ENCODE measurements around the gene OTUB2. TPM values are rescaled to one million over a fixed set of nuclear protein-coding genes. Genes with fewer than 3 reads are reported as not detected.

The OTUB2 gene
- polyA plus RNA-seq, 1 donor (not counting 4 experiments of a cell fraction or from before 2014, with no cell fraction given), result 2.6 TPM

- DNase-seq (ENCODE audit: low read depth, low spot score) (no peak), FAIRE-seq (no peak)
- no peak overlapping the region for H2AFZ ChIP-seq (ENCODE audit: control insufficient read depth, low read length)
- H4K20me1 ChIP-seq (ENCODE audit: control insufficient read depth, extremely low read depth, insufficient read depth, low read length), result peaks cover 3% of the 10 kb centered on the region
- H3K27ac ChIP-seq (ENCODE audit: control insufficient read depth, insufficient read depth, low read length), result no peak overlapping the region
- H3K27me3 ChIP-seq (ENCODE audit: control insufficient read depth, extremely low read depth, insufficient read depth, low read length), result no peaks in the 10 kb centered on the region
- no peak overlapping the region for H3K4me2 ChIP-seq (ENCODE audit: control insufficient read depth, extremely low read depth, insufficient read depth, low read depth, low read length)
- no peaks in the 10 kb centered on the region for H3K36me3 ChIP-seq (ENCODE audit: control insufficient read depth in 2 of 2, extremely low read depth in 1 of 2, insufficient read depth in 2 of 2, low read length in 2 of 2)
- no peak overlapping the region for H3K9ac ChIP-seq (ENCODE audit: control insufficient read depth, extremely low read depth, insufficient read depth, low read length)
- H3K4me3 ChIP-seq (ENCODE audit: control insufficient read depth in 2 of 3, extremely low read depth in 1 of 3, insufficient read depth in 2 of 3, low read depth in 1 of 3, low read length in 3 of 3), result no peak overlapping the region
- H3K79me2 ChIP-seq (ENCODE audit: control insufficient read depth, insufficient read depth, low read length), result no peaks in the 10 kb centered on the region
- TF ChIP-seq EZH2 (IDR thresholded peaks at IDR 0.05; ENCODE audit: low read length), result no peak
- TF ChIP-seq CTCF (optimal IDR thresholded peaks at IDR 0.05 in 1 of 3, IDR thresholded peaks at IDR 0.05 in 1 of 3, conservative IDR thresholded peaks at IDR 0.05 in 1 of 3; ENCODE audit: extremely low read depth in 1 of 3, insufficient read depth in 2 of 3, low read length in 3 of 3), result no peak
- H3K4me1 ChIP-seq (ENCODE audit: control insufficient read depth, extremely low read depth, insufficient read depth, low read length), result peaks cover 14% of the 10 kb centered on the region
- H3K9me3 ChIP-seq (ENCODE audit: control insufficient read depth, low read depth, low read length), result no peaks in the 10 kb centered on the region
- peaks cover 6% of the 10 kb centered on the region for H3K9me1 ChIP-seq (ENCODE audit: control insufficient read depth, extremely low read depth, insufficient read depth, low read length)
- dilution Hi-C loops (cut with MboI; ENCODE audit: extremely low pct_ligation_motif_present, low sequenced_read_pairs), result no loop called here
Observed at GRCh38 chr14:94031883-94032279, 5.7 kb downstream of the OTUB2 start.

- TF ChIP-seq EZH2 (IDR thresholded peaks at IDR 0.05; ENCODE audit: low read length) (no peak), CTCF (optimal IDR thresholded peaks at IDR 0.05 in 1 of 3, IDR thresholded peaks at IDR 0.05 in 1 of 3, conservative IDR thresholded peaks at IDR 0.05 in 1 of 3; ENCODE audit: extremely low read depth in 1 of 3, insufficient read depth in 2 of 3, low read length in 3 of 3) (no peak)
- dilution Hi-C loops (cut with MboI; ENCODE audit: extremely low pct_ligation_motif_present, low sequenced_read_pairs), result no loop called here
- Histone ChIP-seq H3K79me2 (ENCODE audit: control insufficient read depth, insufficient read depth, low read length) (no peaks in the 10 kb centered on the region), H3K9me1 (ENCODE audit: control insufficient read depth, extremely low read depth, insufficient read depth, low read length) (no peaks in the 10 kb centered on the region), H4K20me1 (ENCODE audit: control insufficient read depth, extremely low read depth, insufficient read depth, low read length) (no peaks in the 10 kb centered on the region), H3K4me2 (ENCODE audit: control insufficient read depth, extremely low read depth, insufficient read depth, low read depth, low read length) (no peak overlapping the region), H2AFZ (ENCODE audit: control insufficient read depth, low read length) (no peak overlapping the region), H3K4me3 (ENCODE audit: control insufficient read depth in 2 of 3, extremely low read depth in 1 of 3, insufficient read depth in 2 of 3, low read depth in 1 of 3, low read length in 3 of 3) (no peak overlapping the region), H3K4me1 (ENCODE audit: control insufficient read depth, extremely low read depth, insufficient read depth, low read length) (no peaks in the 10 kb centered on the region), H3K36me3 (ENCODE audit: control insufficient read depth in 2 of 2, extremely low read depth in 1 of 2, insufficient read depth in 2 of 2, low read length in 2 of 2) (peaks cover 0 to 10% of the 10 kb centered on the region in 2 experiments), H3K9ac (ENCODE audit: control insufficient read depth, extremely low read depth, insufficient read depth, low read length) (no peak overlapping the region), H3K27me3 (ENCODE audit: control insufficient read depth, extremely low read depth, insufficient read depth, low read length) (no peaks in the 10 kb centered on the region), H3K9me3 (ENCODE audit: control insufficient read depth, low read depth, low read length) (no peaks in the 10 kb centered on the region), H3K27ac (ENCODE audit: control insufficient read depth, insufficient read depth, low read length) (no peak overlapping the region)
- DNase-seq (ENCODE audit: low read depth, low spot score), result no peak
- FAIRE-seq, result no peak
Observed at GRCh38 chr14:94034886-94035285, 8.7 kb downstream of the OTUB2 start.
